Articular chondrocyte of knee joint (primary cell): Measurements from ENCODE around the gene NIPAL1. TPM values are rescaled to one million over a fixed set of nuclear protein-coding genes. Genes with fewer than 3 reads are reported as not detected.

Source experiments
- total RNA-seq: library from RNA; depleted of rRNA; stranded (reverse); fragments of >200 nt; gene quantifications from 2 replicates; pipeline ENCODE4 v1.2.3, GENCODE V29; 2012

Gene NIPAL1
- 0.26 and 0.54 TPM in 2 replicates for total RNA-seq

GRCh38 chr4:48016141-48017107, at the start of gene NIPAL1, which contains the start of gene CNGA1:
NIPAL1 (plus strand) TSS chr4:48016772; CDS start chr4:48016840, 68 bp downstream.
CNGA1 (minus strand) TSS chr4:48016681; CDS start chr4:47952689, 63,992 bp downstream.

Other genes starting within 250 kb of the NIPAL1 start
- gene CORIN, start 178.7 kb upstream of the NIPAL1 start, total RNA-seq = 0.32 and 0.52 TPM in 2 replicates
- 8.8 and 12.4 TPM in 2 replicates for gene NFXL1, start 102.2 kb upstream of the NIPAL1 start, total RNA-seq
- gene CNGA1, start 91 bp upstream of the NIPAL1 start, total RNA-seq = 0.11 TPM in 1 of 2 replicates, not detected in the other
- 0.13 and 0.54 TPM in 2 replicates for gene TXK, start 117.5 kb downstream of the NIPAL1 start, total RNA-seq